Activated CD8-positive, alpha-beta memory T cell treated with anti-CD3 and anti-CD28 coated beads, Interleukin-2, amount 50 U/mL, for 1 hour (primary cell): ENCODE data around the gene FAM43B.
A peak's percentile ranks its signal among the peaks of the same experiment; 100 is the strongest.
"Not testable (repeated sequence)": the region's sequence is repeated elsewhere in the genome, so short reads cannot be mapped to it uniquely, and the experiment has no call there.

Experiments used
- DNase-seq: peaks from one replicate; pipeline ENCODE4 v3.0.0-alpha.2; 2020; ENCODE audit errors: extremely low read depth

FAM43B gene

GRCh38 chr1:20551945-20552727 lies at the start of gene FAM43B:
TSS of gene FAM43B (plus strand) at chr1:20552573. CDS start at chr1:20552974, 401 bp downstream.
- no peak for DNase-seq

DNA sequence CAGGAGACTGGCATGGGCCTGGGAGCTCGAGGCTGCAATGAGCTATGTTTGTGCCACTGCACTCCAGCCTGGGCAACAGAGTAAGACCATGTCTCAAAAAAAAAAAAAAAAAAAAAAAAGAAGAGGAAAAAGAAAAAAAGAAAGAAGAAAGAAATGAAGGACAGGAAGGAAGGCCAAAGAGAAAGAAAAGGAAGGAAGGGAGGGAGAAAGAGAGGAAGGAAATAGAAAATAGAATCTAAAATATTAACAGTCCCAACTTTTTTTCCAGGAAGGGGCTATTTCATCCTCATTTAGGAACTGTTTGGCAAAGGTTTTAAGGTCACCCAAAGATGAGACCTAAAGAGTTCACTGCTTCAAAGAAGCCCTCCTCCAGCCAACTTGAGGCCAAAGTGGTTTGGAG lies 46.9 kb upstream of the FAM43B start:
- no peak for DNase-seq

DNA sequence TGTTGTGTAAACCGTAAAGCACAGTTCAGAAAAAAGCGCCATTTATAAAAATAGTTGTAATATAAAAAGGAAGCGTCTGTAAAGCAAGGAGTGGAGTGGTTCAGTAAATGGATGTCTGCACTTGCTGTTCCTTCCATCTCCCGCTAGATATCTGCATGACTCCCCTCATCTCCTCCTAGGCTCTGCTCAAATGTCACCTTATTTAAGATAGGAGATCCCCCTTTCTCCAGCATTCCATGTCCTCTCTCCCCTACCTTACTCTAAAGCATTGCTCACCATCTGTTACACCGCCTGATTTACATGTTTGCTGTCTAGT lies 45.2 kb upstream of the FAM43B start:
- no peak for DNase-seq

DNA sequence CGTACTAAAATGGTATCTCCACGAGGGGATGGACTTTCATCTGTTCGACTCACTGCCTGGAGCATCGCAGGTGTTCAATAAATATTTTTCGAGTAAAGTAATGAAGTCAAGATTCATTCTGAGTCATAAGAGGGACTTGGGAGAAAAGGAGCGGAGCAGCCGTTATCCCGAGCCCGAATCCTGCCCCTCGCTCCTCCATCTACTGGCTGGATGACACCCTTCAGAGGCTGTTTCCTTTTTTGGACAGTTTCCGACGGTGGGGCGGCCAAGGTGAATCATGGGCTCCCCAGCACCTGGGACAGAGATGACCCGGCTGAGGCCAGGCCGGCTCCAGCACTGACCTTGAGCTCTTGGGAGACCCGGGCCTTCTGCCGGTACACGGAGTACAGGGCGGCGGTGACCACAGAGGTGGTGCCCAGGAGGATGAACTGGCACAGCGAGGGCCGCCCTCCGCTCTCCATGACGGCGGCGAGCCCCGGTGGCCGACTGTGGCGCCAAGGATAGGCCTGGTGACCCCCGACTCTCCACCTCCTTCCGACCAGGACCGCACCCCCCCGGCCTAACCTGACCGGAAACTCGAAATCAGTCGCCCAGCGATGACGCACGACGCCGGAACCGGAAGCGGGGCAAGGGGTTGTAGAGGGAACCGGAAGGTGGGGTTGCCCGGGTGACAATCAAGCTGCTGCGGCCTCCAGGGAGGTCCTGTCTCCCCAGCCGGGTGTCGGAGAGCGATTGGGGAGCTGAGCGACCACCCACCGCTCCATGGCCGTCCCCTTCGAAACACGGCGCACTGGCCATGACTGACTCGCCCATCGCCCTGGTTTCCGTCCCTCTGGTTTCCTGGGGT lies 44.6 kb upstream of the FAM43B start, which contains the start of gene MUL1:
Gene MUL1 (minus strand): TSS at position 588 of the 847 bp plus-strand sequence. CDS start 127 bp downstream, at position 461.
- peak; percentile 83 for DNase-seq

DNA sequence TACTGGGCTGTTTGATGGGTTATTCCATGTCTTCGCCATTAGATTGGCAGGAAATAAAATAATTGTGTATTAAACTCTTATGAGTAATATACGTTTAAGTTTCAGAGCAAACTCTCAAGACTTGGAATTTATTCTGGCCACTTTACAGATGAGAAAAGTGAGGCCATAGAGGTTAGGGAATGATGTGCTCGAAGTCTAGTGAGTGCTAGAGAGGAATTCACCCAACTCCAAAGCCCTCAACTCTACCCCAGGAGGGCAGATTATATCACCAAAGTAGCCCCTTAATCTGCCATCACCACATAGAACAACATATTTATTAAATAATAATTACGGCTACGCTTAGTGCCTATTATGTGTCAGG lies 44.0 kb upstream of the FAM43B start:
- no peak for DNase-seq

DNA sequence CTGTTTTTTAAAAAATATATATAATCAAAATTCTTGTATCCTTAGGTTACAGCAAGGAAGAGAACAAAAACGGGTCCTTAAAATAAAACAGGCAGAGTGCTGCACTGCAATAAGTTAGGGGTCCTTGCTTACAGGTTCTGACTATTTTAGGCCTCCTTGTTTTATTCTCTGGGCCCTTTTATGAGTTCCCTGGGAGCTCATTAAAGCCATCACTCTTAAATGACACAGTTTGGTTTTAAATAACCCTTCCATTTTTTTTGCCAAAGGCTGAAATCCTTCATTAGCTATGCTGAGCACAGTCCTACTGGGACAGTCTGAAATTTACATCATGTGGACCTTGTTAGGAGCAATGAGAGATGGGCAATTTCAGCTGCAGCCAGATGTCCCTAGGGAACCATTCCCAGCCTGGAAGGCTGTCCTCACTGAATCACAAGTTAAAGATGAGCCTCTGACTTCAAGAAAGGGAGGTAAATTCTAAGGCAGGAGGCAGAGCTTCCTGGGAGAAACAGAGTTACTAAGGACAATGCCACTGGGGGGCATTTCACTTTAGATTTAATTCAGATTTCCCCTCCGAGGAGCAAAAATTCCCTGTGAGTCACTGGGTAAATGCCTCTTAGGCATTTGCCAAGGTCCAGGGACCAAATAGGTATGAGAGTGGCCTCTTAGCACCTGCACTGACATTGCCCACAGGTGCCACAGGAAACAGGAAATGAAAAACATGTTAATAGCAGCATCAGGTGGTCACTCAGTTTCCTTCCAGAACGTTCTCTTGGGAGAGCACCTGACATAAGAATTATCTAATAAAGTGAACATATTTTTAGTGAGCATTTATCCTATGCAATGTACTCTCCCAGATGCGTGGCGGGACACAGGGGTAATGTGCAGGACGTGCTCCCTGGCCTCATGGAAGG lies 40.6 kb upstream of the FAM43B start:
- DNase-seq, result no peak

DNA sequence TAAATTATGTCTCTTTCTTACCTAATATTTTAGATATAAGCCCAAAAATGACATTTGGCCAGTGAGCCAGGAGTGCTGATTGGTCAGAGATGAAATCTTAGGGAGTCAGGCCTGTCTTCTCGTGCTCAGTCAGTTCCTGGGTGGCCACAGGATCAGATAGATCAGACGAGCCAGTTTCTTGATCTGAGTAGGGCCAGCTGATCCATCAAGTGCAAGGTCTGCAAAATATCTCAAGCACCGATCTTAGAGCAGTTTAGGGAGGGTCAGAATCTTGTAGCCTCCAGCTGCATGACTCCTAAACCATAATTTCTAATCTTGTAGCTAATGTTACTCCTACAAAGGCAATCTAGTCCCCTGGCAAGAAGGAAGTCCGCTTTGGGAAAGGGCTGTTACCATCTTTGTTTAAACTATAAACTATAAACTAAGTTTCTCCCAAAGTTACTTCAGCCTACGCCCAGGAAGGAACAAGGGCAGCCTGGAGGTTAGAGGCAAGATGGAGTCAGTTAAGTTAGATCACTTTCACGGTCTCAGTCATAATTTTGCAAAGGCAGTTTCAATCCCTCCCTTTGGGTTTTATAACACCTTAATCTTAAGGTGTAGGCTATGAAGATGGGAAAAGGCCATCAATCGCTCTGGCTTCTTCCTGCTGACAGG lies 32.6 kb upstream of the FAM43B start:
- DNase-seq, result not testable (repeated sequence)

- no peak for DNase-seq
Observed at GRCh38 chr1:20521960-20522861, 30.2 kb upstream of the FAM43B start.

- DNase-seq, result no peak
Observed at GRCh38 chr1:20526267-20526666, 26.1 kb upstream of the FAM43B start.

DNA sequence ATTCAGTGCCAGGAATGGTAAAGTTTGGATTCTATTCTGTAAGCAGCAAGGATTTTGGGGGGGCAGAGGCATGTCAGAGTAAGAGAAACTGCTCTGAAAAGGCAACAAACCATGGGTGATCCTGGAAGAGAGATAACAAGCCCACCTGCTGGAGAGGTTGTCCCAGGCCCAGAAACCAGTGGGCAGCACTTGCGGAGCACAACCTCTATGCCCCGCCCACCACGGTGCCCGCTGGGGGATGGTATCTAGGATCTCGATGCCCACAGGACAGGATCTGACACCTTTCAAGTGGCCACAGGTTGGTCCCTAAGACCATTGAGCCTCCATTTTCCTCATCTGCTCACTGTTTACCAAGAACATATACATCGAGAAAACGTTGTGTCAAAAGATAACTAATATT lies 24.2 kb upstream of the FAM43B start:
- no peak for DNase-seq

DNA sequence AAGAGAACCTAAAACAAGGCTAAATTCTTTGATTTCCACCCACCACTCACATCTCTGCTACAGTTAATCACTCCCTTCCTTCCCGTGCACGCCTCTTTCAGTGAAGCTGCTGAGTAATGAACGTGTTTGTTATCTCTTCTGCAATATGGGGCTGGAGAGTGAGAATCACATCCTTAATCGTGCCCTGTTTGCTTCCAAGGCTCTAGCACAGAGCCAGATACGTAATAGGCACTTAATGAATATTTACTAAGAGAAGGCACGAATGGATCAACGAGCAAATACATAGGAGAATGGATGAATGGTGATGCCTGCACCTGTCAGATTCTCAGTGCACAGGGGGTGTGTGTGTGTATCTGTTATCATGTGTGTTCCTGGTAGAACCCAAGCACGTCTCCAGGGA lies 22.1 kb upstream of the FAM43B start:
- no peak for DNase-seq

DNA sequence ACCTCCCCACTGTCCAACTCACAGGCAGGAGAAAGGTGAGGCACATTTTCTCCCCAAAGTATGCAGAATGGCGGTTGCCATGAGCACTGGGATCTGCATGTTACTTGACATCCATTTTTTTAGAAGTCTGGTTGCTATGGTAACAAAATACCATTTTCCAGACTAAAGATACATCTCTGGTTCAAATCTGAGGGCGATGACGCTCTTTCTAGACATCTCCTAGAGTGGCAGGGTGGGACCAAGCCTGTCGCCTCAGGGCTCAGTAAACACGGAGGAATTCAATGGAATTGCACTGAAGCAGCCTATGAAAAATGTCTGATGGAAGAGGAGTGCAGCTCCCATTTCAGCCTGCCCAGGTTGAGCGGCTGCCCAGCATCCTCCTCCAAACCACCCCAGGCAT lies 21.5 kb upstream of the FAM43B start:
- no peak for DNase-seq

GRCh38 chr1:20533635-20534034 lies 18.7 kb upstream of the FAM43B start:
- no peak for DNase-seq

DNA sequence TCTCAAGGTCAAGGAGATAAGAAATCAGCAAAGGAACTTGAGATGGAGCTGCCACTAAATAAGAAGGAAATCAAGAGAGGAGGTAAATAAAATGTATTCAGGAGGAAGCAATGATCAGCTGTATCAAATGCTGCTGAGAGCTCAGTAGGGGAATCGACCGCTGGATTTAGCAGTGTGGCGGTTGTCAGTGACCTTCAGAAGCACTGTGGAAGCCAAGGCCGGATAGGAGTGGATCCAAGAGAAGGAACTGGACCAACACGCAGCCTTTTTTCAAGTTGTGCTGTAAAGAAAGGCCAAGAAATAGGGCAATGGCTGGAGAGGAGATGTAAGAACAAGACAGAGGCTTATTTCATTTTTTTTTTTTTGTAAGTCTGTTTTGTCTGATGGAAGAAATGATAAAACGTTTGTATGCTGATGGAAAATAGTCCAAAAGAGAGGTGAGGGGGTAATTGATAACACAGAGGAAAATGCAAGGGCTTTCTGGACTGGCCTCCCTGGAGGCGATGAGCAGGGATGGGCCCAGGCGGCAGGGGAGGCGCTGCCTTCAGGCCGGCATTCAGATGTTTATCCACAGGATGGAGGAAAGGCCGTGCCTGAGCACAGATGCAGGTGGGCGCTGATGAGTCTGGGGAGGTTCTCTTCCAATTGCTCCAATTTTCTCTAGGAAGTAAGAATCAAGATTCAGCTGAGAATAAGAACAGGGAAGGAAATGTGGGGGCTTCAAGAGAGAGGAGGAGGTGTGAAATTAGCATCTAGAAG lies 17.5 kb upstream of the FAM43B start:
- DNase-seq, result no peak

DNA sequence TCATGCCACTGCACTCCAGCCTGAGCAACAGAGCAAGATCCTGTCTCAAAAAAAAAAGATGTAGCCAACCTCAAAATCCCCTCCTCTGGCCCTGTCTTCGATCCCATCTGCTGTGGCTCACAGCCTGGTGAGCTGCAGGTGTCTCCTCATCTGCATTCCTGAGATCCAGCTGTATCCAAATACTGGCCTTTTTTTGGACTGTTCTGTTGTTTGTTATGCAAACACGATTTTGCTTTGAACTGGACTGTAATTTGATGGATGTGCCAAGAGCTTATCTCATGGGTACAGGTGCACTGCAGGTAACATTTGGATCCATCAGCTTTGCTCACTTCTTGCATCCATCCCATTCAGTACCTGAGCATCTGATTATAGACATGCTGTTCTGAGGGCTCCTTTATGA lies 14.1 kb upstream of the FAM43B start:
- no peak for DNase-seq

DNA sequence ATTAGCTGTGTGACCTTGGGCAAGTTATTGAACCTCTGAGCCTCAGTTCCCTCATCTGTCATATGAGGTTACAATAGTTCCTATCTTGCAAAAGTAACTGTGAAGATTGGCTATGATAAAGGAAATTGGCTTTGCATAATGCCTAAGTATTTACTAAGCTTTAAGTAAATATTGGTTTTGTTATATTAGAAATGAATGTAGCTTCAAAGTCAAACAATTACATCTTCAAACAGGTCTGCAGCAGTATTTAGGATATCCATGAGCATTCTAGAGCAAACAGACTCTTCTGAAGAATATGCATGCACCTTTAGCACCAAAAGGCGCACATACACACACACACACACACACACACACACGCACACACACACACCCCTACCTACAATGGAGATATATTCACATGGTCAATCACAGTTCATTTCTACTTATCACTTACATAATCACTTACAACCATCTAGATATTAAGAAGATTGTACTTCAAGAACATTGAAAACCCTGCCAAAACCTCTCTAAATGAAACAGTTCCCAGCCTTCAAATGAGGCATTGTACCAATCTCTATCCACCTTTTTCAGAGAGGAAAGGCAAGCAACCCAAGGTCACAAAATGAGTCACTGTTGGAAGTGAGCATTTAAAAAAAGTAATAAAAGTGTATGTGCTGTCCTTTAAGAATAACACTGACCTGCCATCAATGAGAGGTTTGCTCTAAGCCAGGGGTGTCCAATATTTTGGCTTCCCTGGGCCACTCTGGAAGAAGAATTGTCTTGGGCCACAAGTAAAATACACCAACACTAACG lies 13.4 kb upstream of the FAM43B start:
- DNase-seq, result no peak

DNA sequence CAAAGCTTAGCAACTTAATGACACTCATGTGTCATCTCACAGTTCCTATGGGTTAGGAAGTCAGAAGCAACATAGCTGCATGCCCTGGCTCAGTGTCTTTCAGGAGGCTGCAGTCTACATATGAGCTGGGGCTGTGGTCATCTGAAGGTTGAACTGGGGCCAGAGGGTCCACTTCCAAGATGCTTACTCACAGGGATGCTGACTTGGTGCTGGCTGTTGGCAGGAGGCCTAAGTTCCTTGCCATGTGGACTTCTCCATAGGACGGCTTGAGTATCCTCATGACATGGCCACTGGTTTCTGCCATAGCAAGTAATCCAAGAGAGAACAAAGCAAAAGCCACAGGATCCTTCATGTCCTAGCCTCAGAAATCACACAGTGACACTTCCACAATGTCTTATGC lies 12.1 kb upstream of the FAM43B start:
- DNase-seq, result no peak

GRCh38 chr1:20546637-20547036 lies 5.7 kb upstream of the FAM43B start:
- no peak for DNase-seq

DNA sequence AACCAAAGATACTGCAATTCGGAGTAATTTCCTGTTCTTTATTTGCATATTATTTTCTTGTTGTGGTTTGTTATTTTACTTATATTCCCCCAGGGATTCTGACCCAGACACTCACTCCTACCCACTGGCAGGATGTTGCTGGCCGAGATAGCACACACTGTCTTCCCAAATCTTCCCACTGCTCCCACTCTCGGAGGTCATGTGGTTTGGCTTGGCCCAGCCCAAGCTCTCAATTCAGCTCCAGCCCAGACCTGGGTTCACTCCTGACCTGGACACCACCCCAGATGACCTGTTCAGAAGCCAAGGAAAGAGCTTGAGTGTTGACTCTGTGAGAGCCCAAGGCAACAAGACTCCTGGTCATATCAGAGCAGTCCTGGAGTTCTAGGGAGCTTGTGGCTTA lies 1.2 kb upstream of the FAM43B start:
- no peak for DNase-seq
